Mesenteric fat pad (tissue), 1 donor: ENCODE results near the gene DEFB128. TPM values are rescaled to one million over a fixed set of nuclear protein-coding genes. Genes with fewer than 3 reads are reported as not detected.
"Not testable (repeated sequence)": the region's sequence is repeated elsewhere in the genome, so short reads cannot be mapped to it uniquely, and the experiment has no call there.

Source experiments
- DNase-seq: peaks from one replicate; pipeline ENCODE4 v3.0.0-alpha.2; 2020; ENCODE audit warnings: low spot score
- long read RNA-seq: library from polyadenylated mRNA; unstranded; transcript quantifications from one replicate; pipeline ENCODE4 v2.0.0, GENCODE V29; 2020
- total RNA-seq: library from RNA; stranded (reverse); fragmentation: NEBNext Ultra II Directional; extraction: Animal tissue kit (Norgen Biotek cat#: 25700); gene quantifications from one replicate; pipeline ENCODE4 v1.2.1, GENCODE V29; 2021
- donor health status: DM: yes; HTN: yes; CAD: no.

Gene DEFB128
- total RNA-seq = not detected
- long read RNA-seq = 0 reads

DNA sequence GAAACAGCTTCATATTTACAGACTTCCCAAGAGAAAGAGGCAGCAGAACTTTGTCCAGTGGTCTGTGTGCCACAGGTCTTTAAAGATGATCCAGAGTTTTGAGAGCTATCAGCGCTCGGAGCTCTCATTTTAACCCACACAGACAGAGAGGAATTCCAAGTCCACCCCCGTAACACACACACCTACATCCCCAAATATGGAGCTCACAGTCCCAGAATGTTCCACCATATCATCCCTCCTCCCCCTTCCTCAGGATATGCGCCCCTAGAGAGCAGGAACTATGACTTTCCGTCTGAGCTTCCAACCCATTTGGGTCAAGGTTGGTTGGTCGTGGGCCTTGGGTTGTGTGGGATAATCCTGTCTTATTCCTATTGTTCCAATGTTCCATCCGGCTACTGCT, at the start of gene DEFB128:
Gene DEFB128 (minus strand): TSS at position 101 of the 400 bp plus-strand sequence. CDS start 88 bp downstream, at position 13.
- no peak for DNase-seq

DNA sequence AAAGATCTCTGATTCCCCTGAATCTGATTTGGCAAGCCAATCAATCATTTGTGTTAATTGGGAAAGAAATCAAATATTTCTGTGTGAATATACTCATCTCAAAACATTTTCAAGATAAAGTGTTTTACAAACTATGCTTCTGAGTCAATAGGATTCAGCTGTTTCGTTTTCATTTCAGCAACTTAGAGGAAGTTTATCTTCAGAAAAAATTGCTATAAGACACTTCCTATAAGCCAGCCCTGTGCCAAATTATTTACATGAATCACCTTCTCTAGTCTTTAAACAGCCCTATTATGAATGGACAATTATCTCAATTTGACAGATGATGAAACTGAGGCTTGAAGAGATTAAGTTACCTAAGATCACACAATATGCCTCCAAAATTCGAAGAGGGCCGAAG, 48.4 kb upstream of the DEFB128 start:
- no peak for DNase-seq

DNA sequence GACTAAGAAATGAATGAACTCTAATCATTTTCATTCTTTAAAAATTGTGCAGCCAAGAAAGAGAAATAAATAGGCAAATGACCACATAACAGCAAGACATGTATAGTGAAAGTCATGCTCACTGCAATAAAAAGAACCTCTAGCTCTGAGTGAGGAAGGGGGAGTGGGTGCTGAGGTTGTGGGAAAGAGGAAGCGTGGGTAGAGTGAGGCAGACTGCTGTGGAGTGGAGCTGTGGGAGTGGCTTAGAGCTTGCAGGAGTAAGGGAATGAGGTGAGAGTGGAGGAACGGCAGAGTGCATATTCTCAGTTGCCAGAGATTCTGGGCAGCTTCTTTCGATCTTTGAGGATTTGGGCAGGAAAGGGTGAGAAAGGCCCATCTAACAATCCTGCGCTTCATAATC, 48.0 kb upstream of the DEFB128 start:
- no peak for DNase-seq

DNA sequence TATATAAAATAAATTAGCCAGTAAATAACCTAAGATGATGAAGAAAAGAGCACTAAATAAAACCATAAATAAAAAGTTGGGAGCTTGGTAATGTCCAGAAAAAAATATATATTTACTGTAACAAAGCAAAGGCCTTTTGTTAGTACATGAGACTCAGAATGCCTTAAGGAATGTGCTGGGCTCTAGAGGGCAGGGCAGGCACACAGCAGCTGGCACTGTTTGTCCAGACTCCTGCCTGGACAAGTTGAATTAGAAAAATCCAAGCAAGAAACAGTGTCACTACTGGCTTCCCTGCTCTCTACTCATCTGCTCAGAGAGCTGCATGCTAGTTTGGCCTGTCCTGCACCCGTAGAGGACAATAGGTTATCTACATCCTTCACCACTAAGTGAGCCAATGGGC, 46.4 kb upstream of the DEFB128 start:
- no peak for DNase-seq

DNA sequence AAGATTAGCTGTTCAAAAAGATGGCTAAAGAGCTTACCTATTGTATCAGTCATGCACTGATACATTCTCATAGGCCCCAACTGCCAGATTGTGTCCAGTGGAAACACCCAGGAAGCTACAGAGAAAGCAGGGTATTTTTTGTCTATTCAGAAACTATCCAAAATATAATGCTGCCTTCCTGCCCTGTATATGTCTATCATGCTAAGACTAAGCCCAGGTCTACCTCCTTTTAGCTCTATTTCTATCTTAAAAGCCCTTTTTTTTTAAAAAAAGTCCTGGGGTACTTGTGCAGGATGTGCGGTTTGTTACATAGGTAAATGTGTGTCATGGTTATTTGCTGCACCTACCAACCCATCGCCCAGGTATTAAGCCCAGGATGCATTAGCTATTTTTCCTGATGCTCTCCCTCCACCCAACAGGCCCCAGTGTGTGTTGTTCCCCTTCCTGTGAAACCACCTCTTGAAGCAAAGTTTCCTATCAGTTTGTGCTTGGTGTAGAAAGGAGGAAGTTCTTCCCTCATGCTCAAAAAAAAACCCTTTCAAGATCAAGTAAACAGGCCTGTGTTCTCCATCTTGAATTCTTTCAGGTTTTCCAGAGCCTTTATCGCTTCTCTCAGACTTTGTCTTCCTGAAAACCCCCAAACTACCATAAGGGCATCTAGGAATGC, 38.1 kb upstream of the DEFB128 start:
- DNase-seq = no peak

DNA sequence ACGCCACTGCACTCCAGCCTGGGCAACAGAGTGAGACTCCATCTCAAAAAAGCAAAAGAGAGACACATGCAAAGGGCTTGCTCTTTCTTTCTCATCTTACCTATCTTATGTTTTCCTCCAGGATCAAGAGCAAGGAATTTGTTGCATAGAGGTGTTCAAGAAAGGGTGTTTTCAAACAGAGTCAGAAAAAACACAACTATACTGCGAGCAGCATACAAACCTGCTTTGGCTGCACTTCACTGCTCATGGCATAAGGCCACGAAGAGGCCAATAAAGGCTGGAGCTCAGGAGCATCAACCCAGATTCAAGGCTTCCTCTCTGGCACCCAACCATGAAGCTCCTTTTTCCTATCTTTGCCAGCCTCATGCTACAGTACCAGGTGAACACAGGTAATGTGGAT, 37.4 kb upstream of the DEFB128 start, which contains the start of gene DEFB129:
Gene DEFB129 (plus strand): TSS at position 301 of the 400 bp plus-strand sequence. CDS start 31 bp downstream, at position 332.
- DNase-seq = no peak

DNA sequence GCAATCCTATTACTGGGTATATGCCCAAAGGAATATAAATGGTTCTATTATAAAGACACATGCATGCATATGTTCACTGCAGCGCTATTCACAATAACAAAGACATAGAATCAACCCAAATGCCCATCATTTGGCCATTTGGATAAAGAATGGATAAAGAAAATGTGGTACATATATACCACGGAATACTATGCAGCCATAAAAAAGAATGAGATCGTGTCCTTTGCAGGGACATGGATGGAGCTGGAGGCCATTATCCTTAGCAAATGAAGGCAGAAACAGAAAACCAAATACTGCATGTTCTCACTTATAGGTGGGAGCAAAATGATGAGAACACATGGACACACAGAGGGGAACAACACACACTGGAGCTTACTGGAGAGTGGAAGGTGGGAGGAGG, 36.4 kb upstream of the DEFB128 start:
- DNase-seq = not testable (repeated sequence)

DNA sequence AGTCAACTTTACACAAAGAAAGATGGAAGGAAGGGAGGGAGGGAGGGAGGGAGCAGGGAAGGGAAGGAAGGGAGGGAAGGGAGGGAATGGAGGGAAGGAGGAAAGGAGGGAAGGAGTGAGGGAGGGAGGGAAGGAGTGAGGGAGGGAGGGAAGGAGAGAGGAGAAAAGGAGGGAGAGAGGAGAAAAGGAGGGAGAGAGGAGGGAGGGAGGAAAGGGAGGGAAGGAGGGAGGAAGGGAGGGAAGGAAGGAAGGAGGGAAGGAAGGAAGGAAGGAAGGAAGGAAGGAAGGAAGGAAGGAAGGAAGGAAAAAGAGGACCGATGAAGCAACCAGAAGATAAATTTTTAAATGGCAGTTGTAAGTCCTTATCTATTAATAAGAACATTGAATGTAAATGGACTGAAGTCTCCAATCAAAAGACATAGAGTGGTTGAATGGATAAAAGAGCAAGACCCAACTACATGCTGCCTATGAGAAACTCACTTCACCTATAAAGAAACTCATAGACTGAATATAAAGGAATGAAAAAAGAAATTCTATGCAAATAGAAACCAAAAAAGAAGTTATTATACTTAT, 31.8 kb upstream of the DEFB128 start:
- no peak for DNase-seq

DNA sequence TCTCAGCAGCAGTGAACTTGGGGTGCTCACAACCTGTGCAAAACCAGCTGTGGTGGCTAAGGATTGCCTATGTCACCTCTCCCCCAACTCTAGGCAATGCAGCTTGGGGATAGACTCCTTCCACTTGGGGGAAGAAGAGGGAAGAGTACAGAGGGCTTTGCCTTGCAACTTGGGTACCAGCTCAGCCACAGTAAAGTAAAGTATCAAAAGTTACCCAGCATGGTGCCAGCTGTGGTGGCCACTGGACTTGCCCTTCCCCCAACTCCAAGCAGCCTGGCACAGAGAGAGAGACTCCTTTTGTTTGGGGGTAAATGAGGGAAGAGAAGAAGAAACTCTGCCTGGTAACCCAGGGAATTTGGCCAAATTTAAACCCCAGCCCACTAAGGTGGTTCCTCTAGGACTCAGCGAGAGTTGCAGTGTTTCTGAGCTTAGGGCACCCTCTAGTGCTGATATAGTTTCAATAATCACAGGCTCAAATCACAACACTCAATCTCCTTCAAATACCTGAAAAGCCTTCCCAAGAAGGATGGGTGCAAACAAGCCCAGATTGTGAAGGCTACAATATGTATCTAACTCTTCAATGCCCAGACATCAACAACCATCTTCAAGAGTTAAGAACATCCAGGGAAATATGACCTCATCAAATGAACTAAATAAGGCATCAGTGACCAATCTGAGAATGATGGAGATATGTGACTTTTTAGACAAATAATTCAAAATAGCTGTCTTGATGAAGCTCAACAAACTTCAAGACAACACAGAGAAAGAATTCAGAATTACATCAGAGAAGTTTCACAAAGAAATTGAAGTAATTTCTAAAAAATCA, 30.0 kb upstream of the DEFB128 start:
- no peak for DNase-seq

DNA sequence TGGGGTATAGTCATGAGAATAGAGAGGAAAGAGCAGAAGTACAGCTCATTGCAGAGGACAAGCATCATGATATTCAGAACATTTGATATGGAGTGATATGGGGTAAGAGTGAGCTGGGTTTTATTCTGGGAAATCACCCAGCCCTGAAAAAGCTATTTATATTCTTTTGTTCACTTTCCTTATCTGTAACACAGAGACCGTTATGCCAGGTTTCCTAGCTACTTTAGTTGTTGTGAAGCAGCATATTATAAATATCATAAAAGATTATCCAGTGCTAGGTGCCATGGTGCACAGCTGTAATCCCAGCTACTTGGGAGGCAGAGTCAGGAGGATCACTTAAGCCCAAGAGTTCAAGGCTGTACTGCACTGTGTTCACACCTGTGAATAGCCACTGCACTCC, 27.8 kb upstream of the DEFB128 start:
- DNase-seq = no peak

DNA sequence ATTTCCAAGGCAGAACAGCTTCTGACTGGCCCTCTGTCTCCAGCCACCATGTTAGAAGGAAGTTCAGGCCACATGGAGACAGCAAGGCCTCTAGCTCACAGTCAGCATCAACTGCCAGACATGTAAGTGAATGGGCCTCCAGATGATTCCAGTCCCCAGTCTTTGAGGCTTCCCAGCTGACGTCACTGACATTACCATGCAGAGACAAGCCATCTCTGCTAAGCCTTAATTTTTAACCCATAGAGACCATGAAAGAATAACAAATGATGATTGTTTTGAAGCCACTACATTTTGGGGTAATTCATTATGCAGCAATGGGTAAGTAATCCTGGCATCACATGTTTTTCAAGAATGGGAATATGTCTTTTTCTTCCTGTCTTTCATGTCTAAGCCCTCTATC, 26.3 kb upstream of the DEFB128 start:
- no peak for DNase-seq

DNA sequence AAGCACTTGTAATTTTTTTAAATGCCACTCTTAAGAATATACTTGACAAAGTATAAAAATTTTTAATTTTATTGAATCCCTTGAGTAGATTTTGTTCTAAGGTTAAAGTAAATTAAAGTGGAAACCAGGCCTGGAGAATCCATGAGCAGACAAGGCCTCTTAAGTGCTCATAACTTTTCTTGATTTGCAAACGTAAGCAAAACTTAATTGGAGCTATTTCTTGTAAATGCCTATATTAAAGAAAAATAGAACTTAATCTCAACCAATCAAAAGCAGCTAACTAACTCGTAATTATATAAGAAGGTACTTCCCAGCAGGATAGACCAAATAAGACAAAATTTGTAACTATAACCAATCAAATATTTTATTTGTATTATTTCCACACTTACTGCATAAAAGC, 24.9 kb upstream of the DEFB128 start:
- no peak for DNase-seq

DNA sequence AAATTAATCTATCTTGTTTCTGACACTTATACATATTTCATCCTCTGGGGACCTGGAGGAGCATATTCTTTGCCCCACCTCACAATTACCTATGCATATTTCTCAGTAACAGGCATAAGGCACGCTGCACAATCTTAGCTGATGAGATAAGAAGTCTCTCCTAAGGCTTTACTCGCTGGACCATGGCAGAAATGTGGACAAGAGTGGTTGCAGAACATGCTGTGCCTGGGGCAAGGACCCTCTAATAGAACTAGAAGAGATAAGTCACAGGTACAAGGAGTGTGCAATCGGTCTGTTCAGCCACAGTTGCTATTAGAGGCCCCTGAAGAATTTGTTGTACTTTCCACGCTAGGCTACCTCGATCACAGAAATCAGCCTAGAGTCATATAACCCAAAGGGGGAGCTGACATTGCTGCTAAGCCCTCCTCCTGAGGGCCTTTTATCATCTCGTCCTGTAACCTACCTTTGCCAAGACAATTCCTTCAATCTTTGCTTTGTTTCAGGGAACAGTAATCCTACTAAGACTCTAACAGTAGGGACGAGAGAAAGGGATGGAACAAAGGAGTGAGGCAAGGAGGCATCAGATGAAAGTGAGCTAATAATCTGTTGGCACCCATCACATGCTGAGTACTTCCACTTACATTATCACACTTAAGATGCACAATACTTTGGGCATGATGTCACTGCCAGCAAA, 21.4 kb upstream of the DEFB128 start:
- DNase-seq = no peak

DNA sequence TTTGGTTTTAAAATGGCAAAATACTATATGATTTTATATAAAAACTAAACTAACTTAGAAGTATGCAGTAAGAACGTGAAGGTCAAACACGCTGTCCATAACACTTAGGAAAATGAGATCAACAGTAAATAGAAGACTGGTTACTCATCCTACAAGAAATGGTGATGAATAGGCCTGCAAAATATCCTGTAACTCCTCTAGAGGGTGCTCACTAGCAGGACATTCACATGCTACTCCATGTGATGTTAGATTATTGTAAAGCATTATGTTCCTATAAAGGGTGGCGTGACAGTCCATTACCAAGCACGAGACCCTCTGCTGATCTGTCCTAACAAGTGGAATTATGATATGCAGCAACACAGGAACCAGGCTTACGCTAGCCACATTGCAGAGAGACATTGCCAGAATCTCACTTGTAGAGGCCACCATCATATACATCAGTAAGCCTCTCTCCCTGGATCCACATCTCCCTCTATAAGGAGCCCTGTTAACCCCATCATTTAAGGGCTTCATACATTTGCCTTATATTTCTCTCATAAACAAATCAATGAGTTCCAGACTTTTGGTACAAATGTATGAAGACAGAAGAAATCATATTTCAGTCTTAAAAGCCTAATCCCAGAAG, 19.5 kb upstream of the DEFB128 start:
- DNase-seq = no peak

DNA sequence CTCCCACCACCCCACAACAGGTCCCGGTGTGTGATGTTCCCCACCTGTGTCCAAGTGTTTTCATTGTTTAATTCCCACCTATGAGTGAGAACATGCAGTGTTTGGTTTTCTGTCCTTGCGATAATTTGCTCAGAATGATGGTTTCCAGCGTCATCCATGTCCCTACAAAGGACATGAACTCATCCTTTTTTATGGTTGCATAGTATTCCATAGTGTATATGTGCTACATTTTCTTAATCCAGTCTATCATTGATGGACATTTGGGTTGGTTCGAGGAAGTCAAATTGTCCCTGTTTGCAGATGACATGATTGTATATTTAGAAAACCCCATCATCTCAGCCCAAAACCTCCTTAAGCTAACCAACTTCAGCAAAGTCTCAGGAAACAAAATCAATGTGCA, 14.1 kb upstream of the DEFB128 start:
- not testable (repeated sequence) for DNase-seq

DNA sequence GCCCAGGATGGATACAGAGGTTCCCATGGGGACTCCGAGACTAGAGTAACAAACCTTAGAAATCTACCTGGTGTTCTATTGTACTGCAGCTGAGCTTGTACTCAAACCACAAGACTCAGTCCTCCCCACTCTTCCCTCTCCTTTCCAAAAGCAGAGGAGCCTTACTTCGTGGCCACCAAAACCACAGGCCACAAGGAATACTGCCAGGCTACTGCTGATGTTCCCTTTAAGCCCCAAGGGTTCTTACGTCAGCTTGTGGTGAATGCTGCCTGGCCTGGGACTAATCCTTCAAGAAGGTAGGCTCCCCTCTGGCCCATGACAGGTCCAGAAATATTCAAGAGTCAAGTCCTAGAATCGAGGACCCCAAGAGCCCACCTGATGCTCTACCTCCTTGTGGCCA, 10.5 kb upstream of the DEFB128 start:
- no peak for DNase-seq

DNA sequence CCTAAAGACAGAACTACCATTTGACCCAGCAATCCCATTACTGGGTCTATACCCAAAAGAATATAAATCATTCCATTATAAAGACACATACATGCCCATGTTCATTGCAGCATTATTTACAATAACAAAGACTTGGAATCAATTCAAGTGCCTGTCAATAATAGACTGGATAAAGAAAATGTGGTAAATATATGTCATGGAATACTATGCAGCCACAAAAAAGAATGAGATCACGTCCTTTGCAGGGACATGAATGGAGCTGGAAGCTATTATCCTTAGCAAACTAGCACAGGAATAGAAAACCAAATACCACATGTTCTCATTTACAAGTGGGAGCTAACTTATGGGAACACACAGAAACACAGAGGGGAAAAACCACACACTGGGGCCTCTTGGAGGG, 8.7 kb upstream of the DEFB128 start:
- no peak for DNase-seq

DNA sequence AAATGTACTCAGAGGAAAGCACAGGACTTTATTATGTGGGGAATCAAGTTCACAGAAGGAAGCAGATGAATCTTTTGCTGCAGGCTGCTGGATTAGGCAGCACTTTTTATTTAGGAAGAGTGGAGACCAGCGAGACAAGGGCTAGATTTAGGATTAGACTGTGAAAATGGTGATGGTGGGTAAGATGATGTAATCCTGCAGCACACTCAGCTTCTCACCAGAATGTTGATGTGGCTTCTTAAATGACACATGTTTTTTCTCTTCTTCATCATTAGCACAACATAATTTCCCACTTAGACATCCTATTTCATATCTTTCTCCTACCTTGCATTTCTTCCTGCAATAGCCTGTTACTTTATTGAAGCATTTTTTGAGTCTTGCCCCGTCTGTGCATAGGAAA, 1.8 kb downstream of the DEFB128 start:
- no peak for DNase-seq

DNA sequence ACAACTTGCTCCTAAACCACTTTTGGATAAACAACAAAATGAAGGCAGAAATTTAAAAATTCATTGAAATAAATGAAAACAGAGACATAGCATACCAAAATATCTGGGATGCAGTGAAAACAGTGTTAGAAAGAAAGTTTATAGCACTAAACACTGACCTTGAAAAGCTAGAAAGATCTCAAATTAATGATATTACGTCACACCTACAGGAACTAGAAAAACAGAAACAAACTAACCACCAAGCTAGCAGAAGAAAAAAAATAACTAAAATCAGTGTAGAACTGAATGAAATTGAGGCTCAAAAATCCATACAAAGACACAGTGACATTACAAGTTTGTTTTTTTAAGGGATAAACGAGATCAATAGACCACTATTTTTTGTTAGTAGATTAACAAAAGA, 5.2 kb downstream of the DEFB128 start:
- no peak for DNase-seq

DNA sequence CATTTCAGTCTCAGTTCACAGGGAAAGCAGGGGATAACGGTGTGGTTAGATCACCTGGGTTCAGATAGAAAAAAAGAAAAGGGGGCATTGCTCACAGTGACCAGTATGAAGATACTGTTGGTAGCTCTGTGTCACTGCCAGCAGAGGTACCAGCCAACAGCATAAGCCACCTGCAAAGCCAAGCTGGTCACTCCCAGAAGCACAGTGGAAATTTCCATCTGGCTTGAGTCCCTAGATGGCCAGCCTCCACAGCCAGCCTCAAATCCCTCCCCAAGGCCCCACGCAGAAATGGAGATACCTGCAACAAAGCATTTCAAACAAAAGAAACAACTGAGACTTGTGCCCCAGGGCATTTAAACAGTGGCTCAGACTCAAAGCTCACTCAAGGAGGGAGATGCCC, 20.6 kb downstream of the DEFB128 start:
- no peak for DNase-seq

DNA sequence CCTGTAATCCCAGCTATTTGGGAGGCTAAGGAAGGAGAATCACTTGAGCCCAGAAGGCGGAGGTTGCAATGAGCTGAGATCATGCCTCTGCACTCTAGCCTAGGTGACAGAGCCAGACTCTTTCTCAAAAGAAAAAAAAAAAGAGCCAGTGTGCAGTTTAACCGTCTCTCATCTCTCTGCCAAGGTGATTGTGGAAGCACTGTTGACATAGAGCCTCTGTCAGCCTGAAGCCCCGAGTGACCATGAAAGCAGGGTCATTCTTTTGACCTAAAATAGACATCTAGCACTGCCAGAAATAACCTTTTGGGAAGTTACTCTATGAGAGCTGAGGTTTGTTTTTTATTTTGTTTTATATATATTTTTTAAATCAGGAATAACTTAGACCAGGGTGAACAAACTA, 24.9 kb downstream of the DEFB128 start:
- no peak for DNase-seq
